GOT3 (cell line): ENCODE results near the gene HLCS.

Source experiments
- DNase-seq: peaks from one replicate; lab custom pipeline; 2025; ENCODE audit warnings: mixed read lengths; lab: John Stamatoyannopoulos, UW

The HLCS gene

GRCh38 chr21:36722370-36723368 is 243.8 kb downstream of the HLCS start:
- DNase-seq: no peak

GRCh38 chr21:36721817-36722216 is 244.7 kb downstream of the HLCS start:
- DNase-seq: no peak

GRCh38 chr21:36719614-36720013 is 246.9 kb downstream of the HLCS start:
- no peak for DNase-seq

- DNase-seq: no peak
Observed at GRCh38 chr21:36718951-36719501, 247.4 kb downstream of the HLCS start.

DNA sequence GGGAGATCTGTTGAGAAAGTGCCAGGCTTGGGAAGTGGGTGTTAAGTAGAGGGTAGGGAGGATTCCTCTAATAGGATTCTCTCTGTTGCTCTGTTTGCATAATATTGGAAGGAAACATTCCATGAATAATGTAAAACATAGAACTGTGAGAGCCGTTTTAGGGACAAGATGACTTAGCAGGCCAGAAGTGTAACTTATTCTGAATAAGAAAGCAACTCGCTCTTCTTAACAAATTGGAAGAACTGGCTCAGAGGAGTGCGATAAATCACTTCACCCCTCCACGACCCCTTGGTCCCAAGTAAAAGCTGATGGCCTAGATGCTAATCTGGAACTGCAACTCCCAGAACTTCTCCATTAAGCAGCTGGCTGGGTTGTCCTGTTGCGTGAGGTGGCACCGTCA is 248.5 kb downstream of the HLCS start:
- no peak for DNase-seq

DNA sequence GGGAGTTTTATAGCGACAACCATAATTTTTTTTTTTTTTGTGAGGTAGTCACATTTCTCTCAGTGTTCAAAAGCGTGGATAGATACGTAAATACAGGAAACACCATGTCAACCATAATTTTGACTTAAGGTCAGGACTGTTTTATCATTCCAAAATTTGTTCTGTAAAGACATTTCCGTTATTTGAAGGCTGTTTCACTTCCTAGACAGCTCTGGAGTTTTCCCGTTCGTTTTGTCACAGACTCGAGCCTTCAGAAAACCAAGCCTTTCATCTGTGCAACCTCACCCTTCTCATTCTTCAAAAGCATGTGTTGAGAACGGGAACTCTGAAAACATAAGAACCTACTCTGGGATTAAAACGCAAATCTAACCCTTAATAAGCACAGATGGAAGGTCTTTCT is 249.6 kb downstream of the HLCS start:
- DNase-seq: no peak

DNA sequence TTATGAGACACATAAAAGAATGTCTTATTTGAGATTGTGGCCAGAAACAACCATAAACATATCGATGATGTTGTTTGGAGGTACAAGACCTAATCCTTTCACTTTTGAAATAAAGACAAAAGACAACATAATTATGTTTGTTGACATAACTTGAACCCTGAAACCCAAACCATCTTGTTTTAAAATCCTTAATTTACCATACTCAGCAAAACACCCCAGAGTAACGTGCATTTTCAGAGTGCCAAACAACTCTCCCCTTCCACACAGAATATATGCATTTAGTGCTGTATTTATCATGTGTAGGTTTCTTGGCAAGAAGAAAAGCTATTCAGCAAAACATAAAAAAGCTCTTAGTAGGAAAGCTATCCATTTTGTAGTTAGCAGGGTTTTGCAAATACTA is 250.1 kb downstream of the HLCS start:
- no peak for DNase-seq

GRCh38 chr21:36713746-36714145 is 252.7 kb downstream of the HLCS start:
- DNase-seq: no peak

- no peak for DNase-seq
Observed at GRCh38 chr21:36710729-36711048, 255.8 kb downstream of the HLCS start.

- DNase-seq: no peak
Observed at GRCh38 chr21:36709868-36710728, 256.4 kb downstream of the HLCS start.

DNA sequence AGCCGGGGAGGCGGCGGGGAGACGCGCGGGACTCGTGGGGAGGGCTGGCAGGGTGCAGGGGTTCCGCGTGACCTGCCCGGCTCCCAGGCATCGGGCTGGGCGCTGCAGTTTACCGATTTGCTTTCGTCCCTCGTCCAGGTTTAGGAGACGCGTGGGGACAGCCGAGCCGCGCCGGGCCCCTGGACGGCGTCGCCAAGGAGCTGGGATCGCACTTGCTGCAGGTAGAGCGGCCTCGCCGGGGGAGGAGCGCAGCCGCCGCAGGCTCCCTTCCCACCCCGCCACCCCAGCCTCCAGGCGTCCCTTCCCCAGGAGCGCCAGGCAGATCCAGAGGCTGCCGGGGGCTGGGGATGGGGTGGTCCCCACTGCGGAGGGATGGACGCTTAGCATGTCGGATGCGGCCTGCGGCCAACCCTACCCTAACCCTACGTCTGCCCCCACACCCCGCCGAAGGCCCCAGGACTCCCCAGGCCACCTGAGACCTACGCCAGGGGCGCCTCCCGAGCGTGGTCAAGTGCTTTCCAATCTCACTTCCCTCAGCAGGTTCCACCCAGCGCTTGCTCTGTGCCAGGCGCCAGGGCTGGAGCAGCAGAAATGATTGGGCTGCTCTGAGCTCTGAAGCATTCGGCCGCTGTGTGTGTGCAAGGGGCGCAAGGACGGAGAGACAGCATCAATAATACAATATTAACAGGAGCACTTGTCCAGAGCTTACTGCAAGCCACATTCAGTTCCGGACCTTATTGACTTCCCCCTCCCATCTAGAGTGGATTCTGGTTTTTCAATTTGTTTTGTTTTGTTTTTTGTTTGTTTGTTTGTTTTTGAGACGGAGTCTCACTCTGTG is 257.2 kb downstream of the HLCS start:
- DNase-seq: no peak

- DNase-seq: no peak
Observed at GRCh38 chr21:36708286-36709029, 258.0 kb downstream of the HLCS start.

GRCh38 chr21:36707763-36708285 is 258.6 kb downstream of the HLCS start:
- no peak for DNase-seq

GRCh38 chr21:36706951-36707762 is 259.3 kb downstream of the HLCS start:
- no peak for DNase-seq

GRCh38 chr21:36706482-36706852 is 260.0 kb downstream of the HLCS start:
- no peak for DNase-seq

- no peak for DNase-seq
Observed at GRCh38 chr21:36705679-36706481, 260.6 kb downstream of the HLCS start.

DNA sequence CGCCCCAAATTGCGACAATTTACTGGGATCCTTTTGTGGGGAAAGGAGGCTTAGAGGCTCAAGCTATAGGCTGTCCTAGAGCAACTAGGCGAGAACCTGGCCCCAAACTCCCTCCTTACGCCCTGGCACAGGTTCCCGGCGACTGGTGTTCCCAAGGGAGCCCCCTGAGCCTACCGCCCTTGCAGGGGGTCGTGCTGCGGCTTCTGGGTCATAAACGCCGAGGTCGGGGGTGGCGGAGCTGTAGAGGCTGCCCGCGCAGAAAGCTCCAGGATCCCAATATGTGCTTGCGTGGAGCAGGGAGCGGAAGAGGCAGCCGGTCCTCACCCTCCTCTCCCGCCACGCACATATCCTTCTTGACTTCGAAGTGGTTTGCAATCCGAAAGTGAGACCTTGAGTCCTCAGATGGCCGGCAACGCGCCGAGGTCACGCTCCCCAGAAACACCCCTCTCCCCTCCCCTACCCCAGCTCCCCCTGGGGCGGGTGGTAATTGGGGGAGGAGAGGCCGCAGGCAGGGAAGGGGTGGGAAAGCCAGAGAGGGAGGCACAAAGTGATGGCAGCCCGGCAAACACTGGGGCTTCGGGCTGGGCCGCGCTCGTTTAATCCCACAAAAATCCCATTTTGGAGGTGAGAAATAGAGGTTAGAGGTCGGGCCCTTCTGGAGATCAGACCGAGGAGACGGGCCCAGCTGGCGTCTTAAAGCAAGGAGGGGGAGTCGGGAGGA is 261.4 kb downstream of the HLCS start:
- no peak for DNase-seq

- DNase-seq: no peak
Observed at GRCh38 chr21:36704281-36704957, 262.1 kb downstream of the HLCS start.
